MV-4-11 (cell line): ENCODE results near the gene DYNC1H1.

ENCODE experiments used
- DNase-seq: peaks from one replicate; lab custom pipeline; 2025; lab: John Stamatoyannopoulos, UW

DYNC1H1 gene

DNA sequence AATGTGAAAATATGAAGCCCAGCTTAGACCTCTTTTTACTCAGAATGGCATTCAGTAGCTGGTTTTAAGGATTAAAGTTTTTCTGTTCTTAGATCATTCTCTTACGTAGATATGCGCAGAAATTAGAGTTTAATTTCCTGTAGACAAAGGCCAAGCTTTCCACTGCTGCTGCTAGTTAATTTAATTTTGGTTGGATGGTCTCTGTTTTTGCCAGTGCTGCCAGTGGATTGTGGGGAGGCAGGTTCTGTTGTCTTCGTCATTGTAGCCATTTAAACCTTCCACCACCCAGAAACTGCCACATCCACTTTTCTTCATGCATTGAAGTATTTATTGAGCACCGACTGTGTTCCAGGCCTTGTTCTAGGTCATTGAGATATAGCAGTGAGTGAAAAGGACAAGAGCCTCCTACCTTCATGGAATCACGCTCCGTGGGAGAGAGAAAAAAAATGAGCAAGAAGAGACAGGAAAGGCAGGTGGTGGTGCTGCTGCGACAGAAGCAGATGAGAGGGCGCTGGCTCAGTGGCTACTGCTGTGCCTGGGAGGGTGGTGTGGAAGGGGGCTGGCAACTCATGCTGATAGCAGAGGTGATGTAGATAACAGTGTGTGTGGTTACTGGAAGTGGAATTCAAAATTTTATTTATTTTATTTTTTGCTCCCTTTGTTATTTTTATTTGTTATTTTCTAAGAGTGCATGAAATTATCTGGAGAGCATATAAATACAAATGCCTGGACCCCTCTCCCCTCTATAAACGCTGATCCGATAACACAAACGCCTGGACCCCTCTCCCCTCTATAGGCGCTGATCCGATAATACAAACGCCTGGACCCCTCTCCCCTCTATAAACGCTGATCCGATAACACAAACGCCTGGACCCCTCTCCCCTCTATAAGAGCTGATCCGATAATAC, 33.3 kb downstream of the DYNC1H1 start:
- DNase-seq: no peak

DNA sequence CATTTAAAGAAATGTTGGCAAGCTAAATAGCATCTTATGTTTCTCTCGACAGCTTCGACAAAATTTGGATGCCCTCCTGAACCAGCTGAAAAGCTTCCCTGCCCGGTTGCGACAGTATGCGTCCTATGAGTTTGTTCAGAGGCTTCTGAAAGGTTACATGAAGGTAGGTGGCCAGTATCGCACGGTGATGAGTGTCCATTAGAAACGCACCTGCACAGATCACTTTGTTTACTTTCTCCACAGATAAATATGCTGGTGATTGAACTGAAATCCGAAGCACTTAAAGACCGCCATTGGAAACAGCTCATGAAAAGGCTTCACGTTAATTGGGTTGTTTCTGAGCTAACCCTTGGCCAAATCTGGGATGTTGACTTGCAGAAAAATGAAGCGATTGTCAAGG, 36.5 kb downstream of the DYNC1H1 start:
- no peak for DNase-seq

DNA sequence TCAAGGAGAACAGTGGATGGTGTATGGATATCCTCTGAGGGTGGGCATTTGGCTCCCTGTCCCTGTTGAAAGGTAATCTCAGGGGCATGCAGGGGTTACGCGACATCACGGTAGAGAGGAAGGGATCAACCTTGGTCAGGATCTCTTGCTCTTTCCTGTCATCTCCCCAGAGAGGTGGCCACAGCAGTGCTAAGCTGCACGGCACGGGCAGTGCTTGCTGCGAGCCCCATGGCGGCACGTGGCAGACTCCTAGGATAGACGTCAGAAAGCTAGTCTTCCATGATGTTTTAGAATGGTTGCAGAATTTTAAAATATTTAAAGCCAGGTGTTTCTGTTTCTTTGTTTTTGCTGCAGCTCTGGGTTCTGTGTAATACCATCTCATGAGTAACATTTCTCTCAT, 41.0 kb downstream of the DYNC1H1 start:
- DNase-seq: no peak

DNA sequence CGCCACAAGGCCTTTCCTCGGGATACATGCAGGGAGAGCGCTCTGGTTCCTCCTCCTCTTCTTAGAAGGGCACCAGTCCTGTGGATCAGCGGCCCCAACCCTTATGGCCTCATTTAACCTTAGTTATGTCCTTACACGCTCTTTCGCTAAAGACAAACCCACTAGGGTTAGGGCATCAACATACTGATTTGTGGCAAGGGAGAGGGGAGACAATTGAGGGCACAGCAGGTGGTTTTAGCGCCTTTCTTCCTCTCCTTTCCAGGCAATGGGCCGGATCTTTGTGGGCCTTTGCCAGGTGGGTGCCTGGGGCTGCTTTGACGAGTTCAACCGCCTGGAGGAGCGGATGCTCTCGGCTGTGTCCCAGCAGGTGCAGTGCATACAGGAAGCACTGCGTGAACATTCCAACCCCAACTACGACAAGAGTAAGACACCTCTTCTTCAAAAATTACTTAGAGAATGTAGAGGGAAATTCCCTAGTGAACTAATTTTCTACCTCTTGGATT, 43.6 kb downstream of the DYNC1H1 start:
- no peak for DNase-seq

DNA sequence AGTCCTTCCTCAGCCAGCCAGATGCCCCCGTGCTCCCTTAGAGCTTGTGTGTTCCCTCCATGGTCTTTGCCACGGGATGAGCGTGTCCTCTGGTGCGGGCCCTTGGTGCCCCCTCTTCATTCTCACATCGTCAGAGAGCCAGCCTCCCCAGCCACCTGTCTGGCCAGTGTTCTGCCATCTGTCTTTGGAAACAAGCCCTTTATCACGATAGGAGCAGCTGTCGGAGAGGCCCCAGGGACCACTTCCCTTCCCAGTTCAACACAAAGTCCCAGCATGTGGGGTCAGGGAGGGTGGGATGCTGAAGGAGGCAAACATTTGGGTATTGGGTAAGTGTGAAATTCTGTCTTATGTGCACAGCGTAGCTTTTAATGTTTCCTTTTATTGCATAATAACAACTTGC, 44.5 kb downstream of the DYNC1H1 start:
- DNase-seq: no peak

DNA sequence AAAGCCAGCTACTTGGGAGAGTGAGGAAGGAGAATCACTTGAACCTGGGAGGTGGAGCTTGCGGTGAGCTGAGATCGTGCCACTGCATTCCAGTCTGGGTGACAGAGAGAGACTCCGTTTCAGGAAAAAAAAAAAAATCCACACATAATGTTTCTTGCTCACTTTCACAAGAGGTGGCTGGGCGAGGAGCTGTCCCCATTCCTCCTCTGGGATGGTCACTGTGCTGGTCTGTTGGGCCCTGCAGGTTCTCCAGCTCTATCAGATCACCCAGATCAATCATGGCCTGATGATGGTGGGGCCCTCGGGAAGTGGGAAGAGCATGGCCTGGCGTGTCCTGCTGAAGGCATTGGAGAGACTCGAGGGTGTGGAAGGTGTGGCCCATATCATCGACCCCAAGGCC, 47.3 kb downstream of the DYNC1H1 start:
- DNase-seq: no peak

DNA sequence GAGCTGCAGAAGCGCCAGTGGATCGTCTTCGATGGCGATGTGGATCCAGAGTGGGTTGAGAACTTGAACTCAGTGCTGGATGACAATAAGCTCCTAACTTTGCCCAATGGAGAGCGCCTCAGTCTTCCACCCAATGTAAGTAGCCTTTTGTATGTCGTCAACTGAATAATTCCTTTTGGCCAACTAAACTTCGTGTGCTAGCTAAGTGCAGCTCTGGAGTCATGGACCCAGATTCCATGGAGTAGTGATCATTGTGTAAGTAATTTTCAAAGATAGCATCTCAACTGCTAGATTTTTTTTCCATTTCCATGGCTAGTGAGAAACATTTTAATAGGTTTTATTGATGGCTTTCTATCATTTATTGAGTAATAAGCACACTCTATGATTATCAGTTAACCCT, 48.0 kb downstream of the DYNC1H1 start:
- no peak for DNase-seq

DNA sequence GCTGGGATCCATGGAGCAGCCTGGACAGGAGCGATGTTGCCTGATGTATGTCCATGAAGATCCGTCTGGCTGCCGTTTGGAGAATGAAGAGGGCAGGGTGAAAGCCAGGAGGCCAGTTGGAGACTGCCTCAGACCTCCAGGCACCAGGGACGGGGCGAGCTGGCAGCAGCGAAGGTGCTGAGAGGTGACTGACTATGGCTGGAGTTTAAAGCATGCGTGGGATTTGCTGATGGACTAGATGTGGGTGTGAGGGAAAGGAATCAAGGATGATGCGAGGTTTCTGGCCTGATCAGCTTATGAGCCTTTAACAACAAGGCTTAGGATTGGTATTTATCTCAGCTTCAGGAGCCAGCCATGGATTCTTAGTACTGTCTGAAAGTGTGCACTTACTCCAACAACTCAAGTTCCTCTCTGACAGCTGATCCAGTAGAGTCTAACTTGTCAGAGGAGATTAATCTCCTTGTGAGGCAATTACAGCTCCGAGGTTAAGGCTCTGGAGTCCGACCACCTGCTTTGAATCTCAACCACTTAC, 49.4 kb downstream of the DYNC1H1 start:
- DNase-seq: no peak

DNA sequence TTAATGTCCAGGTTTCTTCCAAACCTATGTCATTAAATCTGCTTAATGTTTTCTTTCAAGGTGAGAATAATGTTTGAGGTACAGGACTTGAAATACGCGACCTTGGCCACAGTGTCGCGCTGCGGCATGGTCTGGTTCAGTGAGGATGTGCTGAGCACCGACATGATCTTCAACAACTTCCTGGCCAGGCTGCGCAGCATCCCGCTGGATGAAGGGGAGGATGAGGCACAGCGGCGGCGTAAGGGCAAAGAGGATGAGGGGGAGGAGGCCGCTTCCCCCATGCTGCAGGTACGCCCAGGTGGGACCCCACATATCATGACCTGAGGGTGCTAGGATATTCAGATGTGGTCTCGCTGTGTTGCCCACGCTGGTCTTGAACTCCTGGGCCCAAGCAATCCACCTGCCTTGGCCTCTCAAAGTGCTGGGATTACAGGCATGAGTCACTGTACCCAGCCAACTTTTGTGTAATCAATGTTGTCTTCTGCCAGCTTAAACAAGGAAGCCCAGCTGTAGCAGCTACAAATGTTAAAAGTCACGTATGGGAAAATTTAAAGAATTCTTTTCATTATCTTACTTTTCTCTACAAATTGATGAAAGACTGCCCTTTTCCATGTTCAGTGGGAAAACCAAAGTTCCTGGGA, 50.8 kb downstream of the DYNC1H1 start:
- no peak for DNase-seq

DNA sequence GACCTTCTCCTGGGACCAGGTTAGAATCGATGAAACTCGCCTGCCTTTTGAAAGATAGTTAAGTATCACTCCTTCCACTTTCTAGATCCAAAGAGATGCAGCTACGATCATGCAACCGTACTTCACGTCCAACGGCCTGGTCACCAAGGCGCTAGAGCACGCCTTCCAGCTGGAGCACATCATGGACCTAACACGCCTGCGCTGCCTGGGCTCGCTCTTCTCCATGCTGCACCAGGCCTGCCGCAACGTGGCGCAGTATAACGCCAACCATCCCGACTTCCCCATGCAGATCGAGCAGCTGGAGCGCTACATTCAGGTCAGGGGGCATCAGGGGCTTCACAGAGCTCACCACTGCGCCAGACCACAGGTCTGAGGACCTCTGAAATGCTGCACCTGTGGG, 51.4 kb downstream of the DYNC1H1 start:
- no peak for DNase-seq

DNA sequence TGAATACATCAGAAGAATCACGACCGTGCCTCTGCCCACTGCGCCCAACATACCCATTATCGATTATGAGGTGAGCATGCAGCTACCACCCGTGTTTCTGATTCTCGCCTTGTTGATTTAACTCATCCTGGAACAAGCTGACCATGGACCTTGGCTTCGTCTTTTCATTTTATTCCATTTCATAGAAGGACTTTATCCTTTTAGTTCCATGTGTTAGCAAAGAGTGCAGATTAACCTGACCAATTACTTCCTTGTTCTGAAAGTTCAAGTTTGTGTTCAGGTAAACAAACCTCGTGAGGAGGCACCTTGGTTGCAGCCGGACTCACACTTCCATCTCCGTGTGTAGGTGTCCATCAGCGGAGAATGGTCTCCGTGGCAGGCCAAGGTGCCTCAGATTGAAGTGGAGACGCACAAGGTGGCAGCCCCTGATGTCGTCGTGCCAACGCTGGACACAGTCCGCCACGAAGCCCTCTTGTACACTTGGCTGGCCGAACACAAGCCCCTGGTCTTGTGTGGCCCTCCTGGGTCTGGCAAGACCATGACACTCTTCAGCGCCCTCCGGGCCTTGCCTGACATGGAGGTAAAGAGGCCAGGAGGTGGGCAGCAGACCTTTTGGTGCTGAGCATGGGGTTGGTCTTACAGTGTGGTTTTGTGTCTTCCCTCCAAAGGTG, 52.2 kb downstream of the DYNC1H1 start:
- no peak for DNase-seq

DNA sequence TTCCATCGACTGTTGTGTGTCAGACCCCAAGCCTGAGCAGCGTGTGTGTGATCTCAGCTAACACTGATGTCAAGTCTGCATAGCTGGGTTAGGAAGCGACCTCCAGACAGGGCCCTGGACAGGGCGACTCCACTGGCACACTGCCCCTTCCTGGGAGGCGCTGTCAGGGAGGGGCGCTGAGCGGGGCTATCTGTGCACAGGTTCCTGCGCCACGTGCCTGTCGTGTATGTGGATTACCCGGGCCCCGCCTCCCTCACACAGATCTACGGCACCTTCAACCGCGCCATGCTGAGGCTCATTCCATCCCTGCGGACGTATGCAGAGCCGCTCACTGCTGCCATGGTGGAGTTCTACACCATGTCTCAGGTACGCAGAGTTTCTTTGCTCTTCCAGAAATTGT, 53.9 kb downstream of the DYNC1H1 start:
- DNase-seq: no peak

DNA sequence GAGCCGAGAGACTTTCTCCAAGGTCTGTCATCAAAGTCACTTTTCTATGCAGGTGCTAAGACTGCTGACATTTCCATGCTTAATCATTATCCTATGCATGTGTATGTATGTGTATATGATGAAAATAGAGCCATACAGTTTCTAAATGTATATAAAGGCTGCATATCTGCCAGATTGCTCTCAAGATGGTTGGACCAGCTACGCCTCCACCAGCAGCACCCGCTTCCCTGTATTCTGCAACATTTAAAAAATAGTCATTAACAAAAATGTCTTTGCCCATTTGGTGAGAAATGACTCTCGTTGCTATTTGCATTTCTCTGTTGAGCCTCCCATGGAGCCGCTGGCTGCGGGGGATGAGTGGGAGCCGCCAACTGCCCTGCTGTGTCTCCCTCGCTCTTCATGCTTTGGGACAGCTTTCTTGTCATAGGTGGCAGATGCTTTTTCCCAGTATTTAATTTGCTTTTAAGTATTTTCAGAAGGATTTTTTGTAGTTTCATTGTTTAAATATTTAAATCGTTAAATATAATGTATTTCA, 54.7 kb downstream of the DYNC1H1 start:
- no peak for DNase-seq

DNA sequence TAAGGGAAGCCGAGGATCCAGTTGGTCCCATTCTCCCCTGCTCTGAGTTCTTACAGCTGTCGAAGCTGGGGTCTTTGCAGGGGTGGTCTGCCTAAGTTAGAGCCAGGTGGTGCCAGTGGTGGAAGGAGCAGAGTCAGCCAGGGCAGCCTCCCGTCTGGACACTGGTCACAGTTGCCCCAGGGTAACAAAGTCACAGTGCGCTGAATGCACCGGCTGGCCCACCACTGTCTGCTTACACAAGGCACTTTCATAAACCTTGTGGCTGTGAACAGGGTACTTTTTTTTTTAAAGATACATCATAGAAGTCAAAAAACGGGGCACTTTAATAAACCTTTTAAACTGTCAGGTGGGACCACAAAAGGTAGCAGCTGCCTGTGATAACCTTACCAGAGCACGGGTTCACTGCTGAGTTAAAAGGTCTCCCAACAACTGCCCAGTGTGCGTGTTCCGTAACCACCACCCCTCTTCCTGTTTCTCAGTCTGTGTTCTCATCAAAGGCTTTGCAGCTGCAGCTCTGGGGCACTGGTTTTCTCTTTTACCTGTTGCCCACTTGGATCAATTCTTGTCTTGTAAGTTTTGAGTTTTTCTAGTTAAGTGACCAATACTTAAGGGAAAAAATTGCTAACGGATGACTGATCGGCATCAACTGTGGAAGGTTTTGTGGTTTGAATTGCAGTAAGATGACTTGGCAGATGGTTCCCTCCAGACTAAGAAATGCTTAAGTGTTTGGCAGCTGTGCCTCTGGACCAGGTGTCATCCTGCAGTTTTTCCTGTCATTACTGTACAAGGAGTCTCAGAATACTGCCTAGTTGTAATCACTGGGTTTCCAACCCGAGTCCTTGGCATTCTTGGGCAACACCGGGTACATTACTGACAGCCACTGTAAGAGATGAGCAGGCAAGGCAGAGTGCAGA, 55.9 kb downstream of the DYNC1H1 start:
- peak; percentile 8 for DNase-seq

DNA sequence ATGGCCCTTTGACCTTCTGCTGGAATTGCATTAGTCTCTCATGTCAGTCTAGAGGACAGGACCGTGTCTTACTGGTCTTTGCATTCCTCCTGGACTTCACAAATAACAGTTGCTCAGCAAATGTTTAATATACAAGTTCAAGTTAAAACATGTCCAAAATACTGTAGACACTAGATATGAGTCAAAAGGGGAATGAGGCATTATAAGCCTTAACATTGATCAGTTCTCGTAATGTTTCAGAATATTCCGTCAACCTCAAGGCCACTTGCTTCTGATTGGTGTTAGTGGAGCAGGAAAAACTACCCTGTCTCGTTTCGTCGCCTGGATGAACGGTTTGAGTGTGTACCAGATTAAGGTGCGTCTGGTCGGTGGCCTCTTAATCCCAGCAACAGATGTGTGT, 62.6 kb downstream of the DYNC1H1 start:
- no peak for DNase-seq

DNA sequence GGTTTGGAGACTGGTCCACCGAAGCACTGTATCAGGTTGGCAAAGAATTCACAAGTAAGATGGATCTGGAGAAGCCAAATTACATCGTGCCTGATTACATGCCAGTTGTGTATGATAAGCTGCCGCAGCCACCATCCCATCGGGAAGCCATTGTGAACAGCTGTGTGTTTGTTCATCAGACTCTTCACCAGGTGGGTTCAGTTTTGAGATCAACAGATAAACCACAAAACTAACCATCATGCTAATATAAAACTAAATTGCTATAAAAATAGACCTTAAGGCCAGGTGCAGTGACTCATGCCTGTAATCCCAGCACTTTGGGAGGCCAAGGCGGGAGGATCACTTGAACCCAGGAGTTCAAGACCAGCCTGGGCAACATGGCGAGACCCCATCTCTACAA, 63.6 kb downstream of the DYNC1H1 start:
- DNase-seq: no peak

DNA sequence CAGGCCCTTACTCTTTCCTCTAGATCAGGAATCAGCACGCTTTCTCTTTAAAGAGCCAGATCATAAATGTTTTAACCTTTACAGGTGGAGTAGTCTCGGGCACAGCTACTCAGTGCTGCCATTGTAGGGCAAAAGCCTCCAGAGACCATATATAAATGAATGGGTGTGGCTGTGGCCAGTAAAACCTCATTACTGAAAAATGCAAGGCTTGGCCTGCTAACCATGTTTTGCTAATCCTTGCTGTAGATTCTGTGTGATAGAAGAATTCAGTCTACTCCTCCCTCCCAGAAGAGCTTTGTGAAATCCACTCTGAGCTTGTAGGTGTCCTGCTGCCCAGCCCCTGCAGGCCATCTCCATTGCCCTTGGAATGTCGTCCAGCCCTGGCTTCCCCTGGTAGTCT, 64.4 kb downstream of the DYNC1H1 start:
- DNase-seq: no peak

DNA sequence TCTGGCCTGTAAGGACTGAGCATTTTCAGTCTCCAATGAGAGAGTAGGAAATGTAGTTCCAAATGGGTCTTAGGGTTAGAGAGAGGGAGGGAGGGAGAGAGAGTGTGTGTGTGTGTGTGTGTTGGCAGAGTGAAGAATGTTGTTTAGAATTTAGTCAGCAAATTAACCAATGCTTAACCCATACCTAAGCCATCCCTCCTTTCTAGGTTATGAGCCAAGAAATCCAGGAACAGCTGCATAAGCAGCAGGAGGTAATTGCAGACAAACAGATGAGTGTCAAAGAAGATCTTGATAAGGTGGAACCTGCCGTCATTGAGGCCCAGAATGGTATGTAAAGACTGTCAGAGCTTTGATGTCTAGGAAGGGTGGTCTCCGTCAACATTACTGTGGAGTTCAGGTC, 65.6 kb downstream of the DYNC1H1 start:
- DNase-seq: no peak

DNA sequence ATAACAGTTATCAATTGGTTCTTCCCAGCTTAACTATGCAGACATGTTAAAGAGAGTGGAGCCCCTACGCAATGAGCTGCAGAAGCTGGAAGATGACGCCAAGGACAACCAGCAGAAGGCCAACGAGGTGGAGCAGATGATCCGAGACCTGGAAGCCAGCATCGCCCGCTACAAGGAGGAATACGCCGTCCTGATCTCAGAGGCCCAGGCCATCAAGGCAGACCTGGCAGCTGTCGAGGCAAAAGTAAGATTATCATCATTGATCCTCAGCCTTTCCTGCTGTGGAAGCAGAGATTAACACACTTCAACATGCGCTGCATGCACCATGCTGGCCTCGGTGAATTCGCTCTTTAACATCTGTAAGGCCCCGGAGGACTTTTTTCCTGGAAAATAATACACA, 68.9 kb downstream of the DYNC1H1 start:
- DNase-seq: no peak

DNA sequence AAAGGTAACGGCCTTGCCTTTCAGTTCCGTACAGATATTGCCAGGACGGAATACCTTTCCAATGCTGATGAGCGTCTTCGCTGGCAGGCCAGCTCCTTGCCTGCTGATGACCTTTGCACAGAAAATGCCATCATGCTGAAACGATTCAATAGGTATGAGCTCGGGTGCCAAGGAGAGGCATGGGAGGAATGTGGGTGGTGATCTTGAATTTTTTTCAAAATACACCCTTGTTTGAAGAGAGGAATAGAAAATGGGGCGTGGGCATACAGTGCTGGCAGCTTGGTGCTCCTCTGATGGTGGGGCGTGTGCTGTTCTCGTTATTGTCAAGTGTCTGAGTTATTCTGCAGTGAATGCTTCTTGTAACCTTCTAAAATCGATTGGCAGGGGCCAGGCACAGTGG, 69.9 kb downstream of the DYNC1H1 start:
- no peak for DNase-seq

DNA sequence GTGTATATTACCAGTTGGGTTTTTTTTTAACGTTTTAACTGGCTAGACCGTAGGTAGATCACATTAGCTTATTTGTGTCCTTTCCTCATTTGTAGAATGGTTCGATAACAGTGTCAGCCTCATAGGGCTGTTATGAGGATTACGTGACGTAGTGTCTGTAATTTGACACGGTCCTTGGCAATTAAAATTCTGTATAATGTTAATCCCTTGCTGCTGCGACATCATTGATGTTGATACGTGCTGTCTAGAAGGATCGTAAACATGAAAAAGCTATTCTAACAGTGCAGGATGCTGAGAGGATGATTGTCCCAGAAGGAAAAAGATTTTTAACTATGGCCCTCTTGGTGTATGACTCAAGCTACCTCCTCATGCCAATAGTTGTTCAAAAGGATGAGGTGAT, 71.5 kb downstream of the DYNC1H1 start:
- no peak for DNase-seq
